ENCODE data around the gene COG5.

- TF ChIP-seq CTCF (IDR thresholded peaks at IDR 0.05) (no peak), POLR2A (IDR thresholded peaks at IDR 0.05) (no peak)
Measured at GRCh38 chr7:107315716-107316220, 248.0 kb downstream of the COG5 start.

Measured in heart left ventricle (tissue), 13 donors.